HUES64 (cell line): ENCODE results near the gene GTF2IRD2. TPM values are rescaled to one million over a fixed set of nuclear protein-coding genes. Genes with fewer than 3 reads are reported as not detected.
A peak's percentile ranks its signal among the peaks of the same experiment; 100 is the strongest.
"Not testable (repeated sequence)": the region's sequence is repeated elsewhere in the genome, so short reads cannot be mapped to it uniquely, and the experiment has no call there.

Source experiments
- H3K27ac ChIP-seq: 2 replicates; pipeline ENCODE4 v1.7.0; 2013; ENCODE audit warnings: low read depth, low read length, inconsistent platforms
- H3K27me3 ChIP-seq: 2 replicates; pipeline ENCODE4 v1.6.1; 2013; ENCODE audit warnings: mild to moderate bottlenecking, low read length; ENCODE audit not compliant: insufficient read depth
- H3K36me3 ChIP-seq: 2 replicates; pipeline ENCODE4 v1.6.1; 2013; ENCODE audit warnings: mild to moderate bottlenecking, low read length; ENCODE audit not compliant: insufficient read depth
- H3K4me1 ChIP-seq: 2 replicates; pipeline ENCODE4 v1.6.1; 2013; ENCODE audit warnings: mild to moderate bottlenecking, low read length, moderate library complexity; ENCODE audit not compliant: insufficient read depth
- H3K4me3 ChIP-seq: 2 replicates; pipeline ENCODE4 v1.5.1; 2013; ENCODE audit warnings: mild to moderate bottlenecking, low read length, moderate library complexity
- H3K9ac ChIP-seq: 2 replicates; pipeline ENCODE4 v1.6.1; 2013; ENCODE audit warnings: mild to moderate bottlenecking, low read depth, low read length
- H3K9me3 ChIP-seq: 2 replicates; pipeline ENCODE4 v1.6.1; 2013; ENCODE audit warnings: low read depth, low read length; ENCODE audit not compliant: insufficient read depth
- WGBS: fragments of 150-250, 120-280 bp; methylation state at CpG from one replicate; pipeline ENCODE4 v1.1.7; 2013; ENCODE audit warnings: missing lambda C conversion rate; 5-methylcytosine and 5-hydroxymethylcytosine counted together
- polyA plus RNA-seq, 2 experiments: library from polyadenylated mRNA; stranded (reverse); fragments of 50-300 nt; gene quantifications; one replicate each; pipeline ENCODE4 v1.2.3, GENCODE V29; 2013

The GTF2IRD2 gene
- 7.7 TPM for polyA plus RNA-seq (2013, experiment 1 of 2)
- polyA plus RNA-seq (2013, experiment 2 of 2) = 6.7 TPM

- H3K9me3 ChIP-seq, H3K36me3 ChIP-seq, H3K27me3 ChIP-seq, H3K4me1 ChIP-seq: not testable (repeated sequence)
- Histone ChIP-seq H3K4me3 (peak within 1 kb of the TSS; percentile 51), H3K9ac (peak within 1 kb of the TSS; percentile 85), H3K27ac (peak within 1 kb of the TSS; percentile 67; the same call in 1 of the 2 replicates)
- under 1% methylated on average over 20 of the region's 97 CpGs for WGBS
These were observed at the start of gene GTF2IRD2 for GRCh38 chr7:74850833-74851721. Gene GTF2IRD2, minus strand, starts transcription at chr7:74851605. Its CDS starts 15,227 bp downstream, at chr7:74836378.

- WGBS = under 1% methylated on average over 47 of the region's 84 CpGs
- not testable (repeated sequence) for H3K9me3 ChIP-seq, H3K36me3 ChIP-seq, H3K4me1 ChIP-seq, H3K27me3 ChIP-seq
- Histone ChIP-seq H3K9ac (peak overlapping the region; percentile 86), H3K27ac (peak overlapping the region; percentile 90; the same call in 1 of the 2 replicates), H3K4me3 (peak overlapping the region; percentile 73)
These were observed 39.0 kb upstream of the GTF2IRD2 start for GRCh38 chr7:74890158-74891123.

- H3K4me1 ChIP-seq, H3K27me3 ChIP-seq, H3K9me3 ChIP-seq, H3K36me3 ChIP-seq, H3K27ac ChIP-seq, H3K9ac ChIP-seq: not testable (repeated sequence)
- WGBS = 88% methylated on average over 6 of the region's 31 CpGs
- 0 out of 2 replicates have a peak overlapping the region, but pooled peaks have one; percentile 29 for H3K4me3 ChIP-seq
These were observed 38.2 kb upstream of the GTF2IRD2 start for GRCh38 chr7:74889518-74890129.

GRCh38 chr7:74885295-74885694 lies 33.9 kb upstream of the GTF2IRD2 start:
- H3K9me3 ChIP-seq, H3K27me3 ChIP-seq, H3K4me1 ChIP-seq, H3K9ac ChIP-seq, H3K27ac ChIP-seq, H3K4me3 ChIP-seq, H3K36me3 ChIP-seq: not testable (repeated sequence)
- WGBS = 100% methylated on average over 1 of the region's 3 CpGs

GRCh38 chr7:74882110-74882509 lies 30.7 kb upstream of the GTF2IRD2 start:
- not testable (repeated sequence) for H3K9ac ChIP-seq, H3K4me3 ChIP-seq, H3K9me3 ChIP-seq, H3K4me1 ChIP-seq, H3K36me3 ChIP-seq, H3K27ac ChIP-seq, H3K27me3 ChIP-seq
- 95% methylated on average over 5 of the region's 9 CpGs for WGBS

- H3K9ac ChIP-seq, H3K4me1 ChIP-seq, H3K9me3 ChIP-seq, H3K36me3 ChIP-seq, H3K27ac ChIP-seq, H3K27me3 ChIP-seq, H3K4me3 ChIP-seq: not testable (repeated sequence)
- 82% methylated on average over 11 of the region's 20 CpGs for WGBS
These were observed 23.5 kb upstream of the GTF2IRD2 start for GRCh38 chr7:74874748-74875512.

GRCh38 chr7:74874104-74874747 lies 22.8 kb upstream of the GTF2IRD2 start:
- not testable (repeated sequence) for H3K36me3 ChIP-seq, H3K4me1 ChIP-seq, H3K27ac ChIP-seq, H3K27me3 ChIP-seq, H3K9me3 ChIP-seq, H3K4me3 ChIP-seq, H3K9ac ChIP-seq
- WGBS = 100% methylated on average over 3 of the region's 10 CpGs

GRCh38 chr7:74872542-74872941 lies 21.1 kb upstream of the GTF2IRD2 start:
- not testable (repeated sequence) for H3K9ac ChIP-seq, H3K36me3 ChIP-seq, H3K4me1 ChIP-seq, H3K27me3 ChIP-seq, H3K27ac ChIP-seq, H3K9me3 ChIP-seq, H3K4me3 ChIP-seq
- WGBS = 87% methylated on average over 9 of the region's 9 CpGs

GRCh38 chr7:74865777-74866176 lies 14.4 kb upstream of the GTF2IRD2 start:
- H3K9me3 ChIP-seq, H3K36me3 ChIP-seq, H3K9ac ChIP-seq, H3K27ac ChIP-seq, H3K4me1 ChIP-seq, H3K4me3 ChIP-seq, H3K27me3 ChIP-seq: not testable (repeated sequence)
- WGBS = 88% methylated on average over 8 of the region's 8 CpGs

GRCh38 chr7:74849853-74850252 lies 1.6 kb downstream of the GTF2IRD2 start:
- not testable (repeated sequence) for H3K4me1 ChIP-seq, H3K27me3 ChIP-seq, H3K4me3 ChIP-seq, H3K27ac ChIP-seq, H3K9me3 ChIP-seq, H3K36me3 ChIP-seq, H3K9ac ChIP-seq
- WGBS = no CpG with 5 or more reads among the region's 12 CpGs
